Neural progenitor cell (in vitro differentiated cells): ENCODE measurements around the gene MRPS15. TPM values are rescaled to one million over a fixed set of nuclear protein-coding genes. Genes with fewer than 3 reads are reported as not detected.

Source experiments
- DNase-seq: peaks from one replicate; pipeline ENCODE4 v3.0.0-alpha.2; 2016; ENCODE audit warnings: low spot score
- H2AFZ ChIP-seq: fragments of 200-600 bp; sonication (generic); replicated peaks from 2 replicates; pipeline ENCODE4 v1.6.1; 2016; ENCODE audit warnings: antibody characterized with exemption
- H3F3A ChIP-seq: fragments of 200-600 bp; sonication (generic); 2 replicates; pipeline ENCODE4 v1.6.1; 2016; ENCODE audit warnings: antibody characterized with exemption, low read depth
- H3K27ac ChIP-seq: fragments of 200-600 bp; sonication (generic); 2 replicates; pipeline ENCODE4 v1.5.1; 2016; ENCODE audit warnings: mild to moderate bottlenecking
- H3K27me3 ChIP-seq: fragments of 200-600 bp; sonication (generic); 2 replicates; pipeline ENCODE4 v1.6.1; 2016; ENCODE audit warnings: mild to moderate bottlenecking, moderate library complexity
- H3K36me3 ChIP-seq: fragments of 200-600 bp; sonication (generic); 2 replicates; pipeline ENCODE4 v1.5.1; 2016
- H3K4me1 ChIP-seq: fragments of 200-600 bp; sonication (generic); 2 replicates; pipeline ENCODE4 v1.6.1; 2016; ENCODE audit warnings: mixed run types
- H3K4me2 ChIP-seq: fragments of 200-600 bp; sonication (generic); 2 replicates; pipeline ENCODE4 v1.6.1; 2016
- H3K4me3 ChIP-seq: fragments of 200-600 bp; sonication (generic); 2 replicates; pipeline ENCODE4 v1.5.1; 2016
- H3K79me2 ChIP-seq: fragments of 200-600 bp; sonication (generic); 2 replicates; pipeline ENCODE4 v1.6.1; 2016; ENCODE audit warnings: low read depth
- H3K9ac ChIP-seq: fragments of 200-600 bp; sonication (generic); 2 replicates; pipeline ENCODE4 v1.6.1; 2016
- H3K9me3 ChIP-seq: fragments of 200-600 bp; sonication (generic); 2 replicates; pipeline ENCODE4 v1.5.1; 2016; ENCODE audit warnings: low read depth
- H4K20me1 ChIP-seq: fragments of 200-600 bp; sonication (generic); 2 replicates; pipeline ENCODE4 v1.6.1; 2016; ENCODE audit warnings: low read depth
- H3K27ac Mint-ChIP-seq: 3 replicates; pipeline ENCODE4 v1.8.0; 2021; ENCODE audit warnings: mixed read lengths
- H3K27me3 Mint-ChIP-seq: 2 replicates; pipeline ENCODE4 v1.8.0; 2022; ENCODE audit warnings: low read depth, mild to moderate bottlenecking, inconsistent platforms, moderate library complexity, mixed read lengths; ENCODE audit not compliant: insufficient read depth
- H3K36me3 Mint-ChIP-seq: 3 replicates; pipeline ENCODE4 v1.8.0; 2021; ENCODE audit warnings: mixed read lengths
- H3K4me1 Mint-ChIP-seq: 3 replicates; pipeline ENCODE4 v1.8.0; 2021; ENCODE audit warnings: mixed read lengths
- H3K4me3 Mint-ChIP-seq: 3 replicates; pipeline ENCODE4 v1.8.0; 2021; ENCODE audit warnings: mild to moderate bottlenecking, moderate library complexity, mixed read lengths
- H3K9me3 Mint-ChIP-seq: 3 replicates; pipeline ENCODE4 v1.8.0; 2020; ENCODE audit warnings: mixed read lengths
- EZH2 ChIP-seq: fragments of 200-600 bp; sonication (generic); IDR thresholded peaks from 2 replicates; pipeline ENCODE4 v1.6.1; 2017; ENCODE audit warnings: antibody characterized with exemption, mild to moderate bottlenecking, moderate library complexity
- EZH2phosphoT487 ChIP-seq: fragments of 200-600 bp; sonication (generic); IDR thresholded peaks from 2 replicates; pipeline ENCODE4 v1.6.1; 2017; ENCODE audit warnings: antibody characterized with exemption
- total RNA-seq: library from RNA; depleted of rRNA; stranded (reverse); fragments of >200 nt; gene quantifications from 2 replicates; pipeline ENCODE4 v1.2.3, GENCODE V29; 2015; ENCODE audit warnings: low replicate concordance
- TF ChIP-seq, protein P1 (sequence below): fragments of 200-600 bp; sonication (generic); IDR thresholded peaks from 2 replicates; pipeline ENCODE4 v1.5.1; 2017; ENCODE audit warnings: antibody characterized with exemption, mild to moderate bottlenecking

The MRPS15 gene
- total RNA-seq, 1 donor from 2014 or later, result 109 TPM

DNA sequence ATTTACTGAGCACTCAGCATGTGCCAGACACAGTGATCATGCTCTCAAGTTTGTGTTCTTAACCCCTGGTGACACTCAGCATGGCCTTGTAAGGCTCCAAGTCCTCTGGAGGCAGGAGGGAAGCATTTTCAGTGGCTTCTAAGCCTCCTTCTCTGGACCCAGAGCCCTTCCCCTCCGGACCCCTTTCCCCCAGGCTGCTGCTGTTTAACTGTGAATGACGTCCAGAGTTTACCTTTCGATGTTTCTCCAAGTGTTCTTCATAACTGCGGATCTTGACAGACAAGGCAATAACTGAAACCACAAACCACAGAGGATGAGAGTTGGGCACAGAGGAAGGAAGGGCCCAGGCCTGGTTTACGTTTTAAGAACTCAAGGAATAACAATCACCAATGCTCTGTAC is 6.5 kb downstream of the MRPS15 start:
- H3K36me3 ChIP-seq, result no peaks in the 10 kb centered on the region
- Mint-ChIP-seq H3K9me3 (no peaks in the 10 kb centered on the region), H3K27ac (no peak overlapping the region), H3K4me3 (no peak overlapping the region), H3K27me3 (peaks cover 3% of the 10 kb centered on the region), H3K36me3 (peaks cover 10% of the 10 kb centered on the region), H3K4me1 (peaks cover 6% of the 10 kb centered on the region)
- no peaks in the 10 kb centered on the region for H3K27me3 ChIP-seq
- no peak overlapping the region for H2AFZ ChIP-seq
- peaks cover 6% of the 10 kb centered on the region for H3K79me2 ChIP-seq
- no peak overlapping the region for H3K9ac ChIP-seq
- no peaks in the 10 kb centered on the region for H3K4me1 ChIP-seq
- H3K27ac ChIP-seq, result no peak overlapping the region
- no peak overlapping the region for H3K4me3 ChIP-seq
- H3K4me2 ChIP-seq, result no peak overlapping the region
- H4K20me1 ChIP-seq, result no peaks in the 10 kb centered on the region
- peaks cover 5% of the 10 kb centered on the region for H3F3A ChIP-seq
- no peaks in the 10 kb centered on the region for H3K9me3 ChIP-seq
- no peak for DNase-seq
- TF ChIP-seq, protein P1, sequence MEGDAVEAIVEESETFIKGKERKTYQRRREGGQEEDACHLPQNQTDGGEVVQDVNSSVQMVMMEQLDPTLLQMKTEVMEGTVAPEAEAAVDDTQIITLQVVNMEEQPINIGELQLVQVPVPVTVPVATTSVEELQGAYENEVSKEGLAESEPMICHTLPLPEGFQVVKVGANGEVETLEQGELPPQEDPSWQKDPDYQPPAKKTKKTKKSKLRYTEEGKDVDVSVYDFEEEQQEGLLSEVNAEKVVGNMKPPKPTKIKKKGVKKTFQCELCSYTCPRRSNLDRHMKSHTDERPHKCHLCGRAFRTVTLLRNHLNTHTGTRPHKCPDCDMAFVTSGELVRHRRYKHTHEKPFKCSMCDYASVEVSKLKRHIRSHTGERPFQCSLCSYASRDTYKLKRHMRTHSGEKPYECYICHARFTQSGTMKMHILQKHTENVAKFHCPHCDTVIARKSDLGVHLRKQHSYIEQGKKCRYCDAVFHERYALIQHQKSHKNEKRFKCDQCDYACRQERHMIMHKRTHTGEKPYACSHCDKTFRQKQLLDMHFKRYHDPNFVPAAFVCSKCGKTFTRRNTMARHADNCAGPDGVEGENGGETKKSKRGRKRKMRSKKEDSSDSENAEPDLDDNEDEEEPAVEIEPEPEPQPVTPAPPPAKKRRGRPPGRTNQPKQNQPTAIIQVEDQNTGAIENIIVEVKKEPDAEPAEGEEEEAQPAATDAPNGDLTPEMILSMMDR, result no peak
- TF ChIP-seq EZH2phosphoT487, result no peak
- no peak for TF ChIP-seq EZH2

GRCh38 chr1:36456391-36456928 is 7.7 kb downstream of the MRPS15 start:
- peaks cover 5% of the 10 kb centered on the region for H3F3A ChIP-seq
- H3K36me3 Mint-ChIP-seq, result peaks cover 6% of the 10 kb centered on the region
- H3K9ac ChIP-seq, result no peak overlapping the region
- no peak overlapping the region for H3K27ac Mint-ChIP-seq
- no peaks in the 10 kb centered on the region for H4K20me1 ChIP-seq
- H3K4me3 Mint-ChIP-seq, result no peak overlapping the region
- no peaks in the 10 kb centered on the region for H3K9me3 ChIP-seq
- no peaks in the 10 kb centered on the region for H3K4me1 ChIP-seq
- no peaks in the 10 kb centered on the region for H3K79me2 ChIP-seq
- no peak for DNase-seq
- H3K9me3 Mint-ChIP-seq, result no peaks in the 10 kb centered on the region
- peaks cover 3% of the 10 kb centered on the region for H3K27me3 Mint-ChIP-seq
- no peak overlapping the region for H3K27ac ChIP-seq
- no peak overlapping the region for H3K4me2 ChIP-seq
- H3K36me3 ChIP-seq, result no peaks in the 10 kb centered on the region
- no peak overlapping the region for H2AFZ ChIP-seq
- no peak overlapping the region for H3K4me3 ChIP-seq
- TF ChIP-seq EZH2phosphoT487, result no peak
- TF ChIP-seq, protein P1, result no peak
- TF ChIP-seq EZH2, result no peak
- H3K27me3 ChIP-seq, result no peaks in the 10 kb centered on the region
- peaks cover 6% of the 10 kb centered on the region for H3K4me1 Mint-ChIP-seq

DNA sequence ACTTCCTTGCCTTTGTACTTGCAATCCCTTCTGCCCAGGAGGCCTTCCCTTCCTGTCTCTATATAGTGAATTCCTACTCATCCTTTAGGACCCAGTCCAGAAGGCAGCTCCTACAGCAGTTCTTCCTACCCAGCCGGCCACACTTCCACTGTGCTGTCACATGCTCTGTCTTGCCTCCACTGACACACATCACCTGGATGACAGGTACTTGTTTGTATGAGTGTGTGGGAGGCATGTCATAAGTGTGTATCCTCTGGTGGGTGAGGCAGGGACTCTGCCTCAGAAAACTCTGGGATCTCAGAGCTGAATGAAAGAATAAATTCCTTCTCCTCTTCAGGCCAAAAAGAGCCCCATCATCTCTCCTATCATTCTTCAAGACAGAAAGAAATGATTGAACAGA is 8.8 kb downstream of the MRPS15 start:
- H3K4me3 ChIP-seq, result no peak overlapping the region
- H3K4me3 Mint-ChIP-seq, result no peak overlapping the region
- no peaks in the 10 kb centered on the region for H3K36me3 ChIP-seq
- peaks cover 10% of the 10 kb centered on the region for H3K4me1 Mint-ChIP-seq
- TF ChIP-seq EZH2phosphoT487, result no peak
- TF ChIP-seq, protein P1, result no peak
- no peak for TF ChIP-seq EZH2
- no peak overlapping the region for H2AFZ ChIP-seq
- no peaks in the 10 kb centered on the region for H3K9me3 ChIP-seq
- H4K20me1 ChIP-seq, result no peaks in the 10 kb centered on the region
- no peak overlapping the region for H3K27ac ChIP-seq
- no peaks in the 10 kb centered on the region for H3K9me3 Mint-ChIP-seq
- peaks cover 2% of the 10 kb centered on the region for H3K36me3 Mint-ChIP-seq
- peaks cover 11% of the 10 kb centered on the region for H3F3A ChIP-seq
- H3K27me3 ChIP-seq, result no peaks in the 10 kb centered on the region
- no peak overlapping the region for H3K27ac Mint-ChIP-seq
- H3K4me1 ChIP-seq, result no peaks in the 10 kb centered on the region
- no peak overlapping the region for H3K4me2 ChIP-seq
- H3K9ac ChIP-seq, result no peak overlapping the region
- no peaks in the 10 kb centered on the region for H3K27me3 Mint-ChIP-seq
- no peaks in the 10 kb centered on the region for H3K79me2 ChIP-seq
- DNase-seq, result no peak
